ENCODE results near the gene GNPTG. TPM values are rescaled to one million over a fixed set of nuclear protein-coding genes. Genes with fewer than 3 reads are reported as not detected.

Gene GNPTG
- total RNA-seq, 1 experiment from 2014 or later, result 29.4 TPM

DNA sequence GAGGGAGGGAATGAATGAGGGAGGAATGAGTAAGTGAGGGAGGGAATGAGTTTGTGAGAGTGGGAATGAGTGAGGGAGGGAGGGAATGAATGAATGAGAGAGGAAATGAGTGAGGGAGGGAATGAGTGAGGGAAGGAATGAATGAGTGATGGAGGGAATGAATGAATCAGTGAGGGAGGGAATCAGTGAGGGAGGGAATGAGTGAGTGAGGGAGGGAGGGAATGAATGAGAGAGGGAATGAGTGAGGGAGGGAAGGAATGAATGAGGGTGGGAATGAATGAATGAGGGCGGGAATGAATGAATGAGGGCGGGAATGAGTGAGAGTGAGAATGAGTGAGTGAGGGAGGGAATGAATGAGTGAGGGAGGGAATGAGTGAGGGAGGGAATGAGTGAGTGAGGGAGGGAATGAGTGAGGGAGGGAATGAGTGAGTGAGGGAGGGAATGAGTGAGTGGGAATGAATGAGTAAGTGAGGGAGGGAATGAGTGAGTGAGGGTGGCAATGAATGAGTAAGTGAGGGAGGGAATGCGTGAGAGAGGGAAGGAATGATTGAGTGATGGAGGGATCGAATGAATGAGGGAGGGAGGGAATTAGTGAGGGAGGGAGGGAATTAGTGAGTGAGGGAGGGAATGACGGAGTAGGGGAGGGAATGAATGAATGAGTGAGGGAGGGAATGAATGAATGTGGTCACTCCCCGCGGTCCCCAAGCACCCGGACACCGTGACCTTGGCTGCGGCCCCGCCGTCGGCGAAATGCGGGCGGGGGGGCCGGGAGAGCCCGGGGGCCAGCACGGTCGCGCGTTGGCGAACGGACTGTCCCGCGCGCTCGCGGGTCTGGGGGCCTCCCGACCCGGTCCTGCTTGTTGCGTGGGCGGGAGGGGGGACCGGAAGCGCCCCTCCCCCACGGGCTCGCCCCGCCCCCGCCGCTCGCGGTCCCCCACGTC, 43.4 kb upstream of the GNPTG start:
- peak overlapping the region; percentile 27 for H3K4me2 ChIP-seq (ENCODE audit: insufficient read depth, insufficient read length, low read length)
- no peak overlapping the region for H4K8ac ChIP-seq (replicated peaks; ENCODE audit: insufficient read length, low read depth, low read length)
- Mint-ChIP-seq H3K36me3 (ENCODE audit: insufficient read depth in 1 of 3, low read depth in 3 of 3) (peaks cover 13 to 20% (median 14%) of the 10 kb centered on the region in 3 experiments), H3K9me3 (peaks cover 4 to 6% of the 10 kb centered on the region in 2 experiments), H3K4me1 (peaks cover 19 to 36% of the 10 kb centered on the region in 2 experiments), H3K27ac (peak overlapping the region in 2 of 3 experiments; percentile 74 to 82; a peak in 2 of 7 replicates), H3K4me3 (peak overlapping the region; percentile 85 to 89), H3K27me3 (ENCODE audit: low read depth) (no peaks in the 10 kb centered on the region)
- H3K79me1 ChIP-seq (ENCODE audit: insufficient read depth, low read depth, low read length, poor library complexity, severe bottlenecking), result peaks cover 4% of the 10 kb centered on the region
- no peaks in the 10 kb centered on the region for H3K27me3 ChIP-seq (ENCODE audit: insufficient read depth, low read length)
- H2BK15ac ChIP-seq (ENCODE audit: low read depth, low read length), result no peak overlapping the region
- no peak overlapping the region for H2BK12ac ChIP-seq (ENCODE audit: insufficient read length, low read depth, low read length)
- TF ChIP-seq, protein P1, sequence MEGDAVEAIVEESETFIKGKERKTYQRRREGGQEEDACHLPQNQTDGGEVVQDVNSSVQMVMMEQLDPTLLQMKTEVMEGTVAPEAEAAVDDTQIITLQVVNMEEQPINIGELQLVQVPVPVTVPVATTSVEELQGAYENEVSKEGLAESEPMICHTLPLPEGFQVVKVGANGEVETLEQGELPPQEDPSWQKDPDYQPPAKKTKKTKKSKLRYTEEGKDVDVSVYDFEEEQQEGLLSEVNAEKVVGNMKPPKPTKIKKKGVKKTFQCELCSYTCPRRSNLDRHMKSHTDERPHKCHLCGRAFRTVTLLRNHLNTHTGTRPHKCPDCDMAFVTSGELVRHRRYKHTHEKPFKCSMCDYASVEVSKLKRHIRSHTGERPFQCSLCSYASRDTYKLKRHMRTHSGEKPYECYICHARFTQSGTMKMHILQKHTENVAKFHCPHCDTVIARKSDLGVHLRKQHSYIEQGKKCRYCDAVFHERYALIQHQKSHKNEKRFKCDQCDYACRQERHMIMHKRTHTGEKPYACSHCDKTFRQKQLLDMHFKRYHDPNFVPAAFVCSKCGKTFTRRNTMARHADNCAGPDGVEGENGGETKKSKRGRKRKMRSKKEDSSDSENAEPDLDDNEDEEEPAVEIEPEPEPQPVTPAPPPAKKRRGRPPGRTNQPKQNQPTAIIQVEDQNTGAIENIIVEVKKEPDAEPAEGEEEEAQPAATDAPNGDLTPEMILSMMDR (conservative IDR thresholded peaks at IDR 0.05), result no peak
- no peaks in the 10 kb centered on the region; the same call in 1 of the 2 replicates for H3K4me1 ChIP-seq (ENCODE audit: insufficient read depth, low read length)
- no peak overlapping the region for H4K91ac ChIP-seq (ENCODE audit: insufficient read length, low read depth, low read length)
- H3K14ac ChIP-seq (ENCODE audit: insufficient read depth, low read length), result no peak overlapping the region
- H2AFZ ChIP-seq (ENCODE audit: low read length), result no peak overlapping the region
- H2AK5ac ChIP-seq (ENCODE audit: insufficient read length, low read length), result no peak overlapping the region
- H3K4ac ChIP-seq (ENCODE audit: low read depth, low read length), result no peak overlapping the region
- no peak overlapping the region for H3K18ac ChIP-seq (ENCODE audit: insufficient read length, low read depth, low read length)
- no peak overlapping the region for H3T11ph ChIP-seq (ENCODE audit: low read length)
- H2BK5ac ChIP-seq (ENCODE audit: insufficient read length, low read length), result no peak overlapping the region
- no peak for DNase-seq
- no peak overlapping the region for H4K5ac ChIP-seq (ENCODE audit: insufficient read length, low read depth, low read length)
- H3K27ac ChIP-seq (ENCODE audit: insufficient read length, low read depth, low read length), result no peak overlapping the region
- H2BK20ac ChIP-seq (ENCODE audit: low read depth, low read length, poor library complexity, severe bottlenecking), result no peak overlapping the region
- 100% methylated on average over 4 of the region's 43 CpGs for WGBS (ENCODE audit: extremely low coverage, insufficient read length, low lambda C conversion rate)
- no peak overlapping the region for H2BK120ac ChIP-seq (ENCODE audit: low read depth, low read length, poor library complexity, severe bottlenecking)
- H3K9me3 ChIP-seq (ENCODE audit: control insufficient read depth, low read depth, low read length), result no peaks in the 10 kb centered on the region
- H4K20me1 ChIP-seq (ENCODE audit: control insufficient read depth, insufficient read depth, insufficient read length), result peaks cover 5% of the 10 kb centered on the region
- no peak overlapping the region for H3K9ac ChIP-seq (ENCODE audit: extremely low read depth, insufficient read length, low read length)
- no peak overlapping the region for H3K23ac ChIP-seq (ENCODE audit: insufficient read length, low read depth, low read length)
- peaks cover 34% of the 10 kb centered on the region for H3K79me2 ChIP-seq (ENCODE audit: insufficient read depth, low read length)
- peaks cover 13% of the 10 kb centered on the region for H3K23me2 ChIP-seq (ENCODE audit: insufficient read length, low read depth, low read length, poor library complexity, severe bottlenecking)
- H3K56ac ChIP-seq (ENCODE audit: insufficient read length, low read depth, low read length), result no peak overlapping the region
